NB4 (cell line): ENCODE results near the gene WFS1.

Experiments used
- MYC ChIP-seq: IDR thresholded peaks from 2 replicates; pipeline ENCODE4 v1.6.1; 2011; ENCODE audit warnings: low read depth, low read length
- POLR2A ChIP-seq: IDR thresholded peaks from 2 replicates; pipeline ENCODE4 v1.6.1; 2011; ENCODE audit warnings: mild to moderate bottlenecking; ENCODE audit not compliant: insufficient read length; ENCODE audit errors: extremely low read depth
- TF ChIP-seq, protein P1 (sequence below): IDR thresholded peaks from one replicate; pipeline ENCODE4 v1.5.1; 2012; ENCODE audit warnings: low read depth, low read length
- TF ChIP-seq, protein P2 (sequence below): IDR thresholded peaks from 2 replicates; pipeline ENCODE4 v1.6.1; 2011; ENCODE audit warnings: low read depth, low read length

DNA sequence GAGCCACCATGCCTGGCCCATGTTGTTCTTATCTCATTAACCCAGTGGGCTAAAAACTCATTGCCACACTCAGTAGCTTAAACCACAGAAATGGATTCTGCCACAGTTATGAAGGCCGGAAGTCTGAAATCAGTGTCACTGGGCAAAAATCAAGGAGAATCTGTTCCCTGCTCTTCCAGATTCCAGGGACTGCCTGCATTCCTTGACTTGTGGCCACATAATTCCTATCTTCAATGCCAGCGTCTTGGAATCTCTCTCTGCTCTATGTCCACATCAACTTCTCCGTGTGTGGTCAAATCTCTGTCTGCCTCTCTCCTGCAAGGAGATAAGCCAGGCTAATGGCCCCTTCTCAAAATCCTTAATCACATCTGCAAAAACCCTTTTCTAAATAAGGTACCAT is 4.1 kb upstream of the WFS1 start:
- TF ChIP-seq, protein P1, sequence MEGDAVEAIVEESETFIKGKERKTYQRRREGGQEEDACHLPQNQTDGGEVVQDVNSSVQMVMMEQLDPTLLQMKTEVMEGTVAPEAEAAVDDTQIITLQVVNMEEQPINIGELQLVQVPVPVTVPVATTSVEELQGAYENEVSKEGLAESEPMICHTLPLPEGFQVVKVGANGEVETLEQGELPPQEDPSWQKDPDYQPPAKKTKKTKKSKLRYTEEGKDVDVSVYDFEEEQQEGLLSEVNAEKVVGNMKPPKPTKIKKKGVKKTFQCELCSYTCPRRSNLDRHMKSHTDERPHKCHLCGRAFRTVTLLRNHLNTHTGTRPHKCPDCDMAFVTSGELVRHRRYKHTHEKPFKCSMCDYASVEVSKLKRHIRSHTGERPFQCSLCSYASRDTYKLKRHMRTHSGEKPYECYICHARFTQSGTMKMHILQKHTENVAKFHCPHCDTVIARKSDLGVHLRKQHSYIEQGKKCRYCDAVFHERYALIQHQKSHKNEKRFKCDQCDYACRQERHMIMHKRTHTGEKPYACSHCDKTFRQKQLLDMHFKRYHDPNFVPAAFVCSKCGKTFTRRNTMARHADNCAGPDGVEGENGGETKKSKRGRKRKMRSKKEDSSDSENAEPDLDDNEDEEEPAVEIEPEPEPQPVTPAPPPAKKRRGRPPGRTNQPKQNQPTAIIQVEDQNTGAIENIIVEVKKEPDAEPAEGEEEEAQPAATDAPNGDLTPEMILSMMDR = no peak
- TF ChIP-seq POLR2A (no peak), MYC (no peak)
- TF ChIP-seq, protein P2, sequence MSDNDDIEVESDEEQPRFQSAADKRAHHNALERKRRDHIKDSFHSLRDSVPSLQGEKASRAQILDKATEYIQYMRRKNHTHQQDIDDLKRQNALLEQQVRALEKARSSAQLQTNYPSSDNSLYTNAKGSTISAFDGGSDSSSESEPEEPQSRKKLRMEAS = no peak
